ENCODE data around the gene UBAP1L.

DNA sequence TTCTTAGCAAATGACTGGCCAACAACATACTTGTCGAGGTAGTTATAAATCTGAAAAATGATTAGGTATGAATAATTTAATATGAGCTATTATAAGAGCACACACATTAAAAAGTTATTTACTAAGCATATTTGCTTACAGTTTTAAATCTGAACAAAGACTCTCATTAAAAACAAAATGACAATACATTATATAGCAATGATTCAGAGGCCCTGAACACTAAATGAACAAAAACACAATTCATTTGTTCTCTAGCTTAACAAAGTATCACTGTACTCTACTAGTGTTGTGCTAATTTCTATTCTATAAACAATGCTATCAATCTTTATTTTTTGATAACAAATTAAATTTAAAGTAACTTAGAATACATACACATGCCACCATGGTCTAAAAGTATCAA lies 49.1 kb upstream of the UBAP1L start:
- TF ChIP-seq, protein P1, sequence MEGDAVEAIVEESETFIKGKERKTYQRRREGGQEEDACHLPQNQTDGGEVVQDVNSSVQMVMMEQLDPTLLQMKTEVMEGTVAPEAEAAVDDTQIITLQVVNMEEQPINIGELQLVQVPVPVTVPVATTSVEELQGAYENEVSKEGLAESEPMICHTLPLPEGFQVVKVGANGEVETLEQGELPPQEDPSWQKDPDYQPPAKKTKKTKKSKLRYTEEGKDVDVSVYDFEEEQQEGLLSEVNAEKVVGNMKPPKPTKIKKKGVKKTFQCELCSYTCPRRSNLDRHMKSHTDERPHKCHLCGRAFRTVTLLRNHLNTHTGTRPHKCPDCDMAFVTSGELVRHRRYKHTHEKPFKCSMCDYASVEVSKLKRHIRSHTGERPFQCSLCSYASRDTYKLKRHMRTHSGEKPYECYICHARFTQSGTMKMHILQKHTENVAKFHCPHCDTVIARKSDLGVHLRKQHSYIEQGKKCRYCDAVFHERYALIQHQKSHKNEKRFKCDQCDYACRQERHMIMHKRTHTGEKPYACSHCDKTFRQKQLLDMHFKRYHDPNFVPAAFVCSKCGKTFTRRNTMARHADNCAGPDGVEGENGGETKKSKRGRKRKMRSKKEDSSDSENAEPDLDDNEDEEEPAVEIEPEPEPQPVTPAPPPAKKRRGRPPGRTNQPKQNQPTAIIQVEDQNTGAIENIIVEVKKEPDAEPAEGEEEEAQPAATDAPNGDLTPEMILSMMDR (IDR thresholded peaks at IDR 0.05) = no peak
- no peak for TF ChIP-seq POLR2A (IDR thresholded peaks at IDR 0.05)

Measured in prostate gland (tissue), 2 donors.